ENCODE results near the gene DEFB123. TPM values are rescaled to one million over a fixed set of nuclear protein-coding genes. Genes with fewer than 3 reads are reported as not detected.
A peak's percentile ranks its signal among the peaks of the same experiment; 100 is the strongest.

DEFB123 gene
- total RNA-seq, 4 donors from 2014 or later = not detected

DNA sequence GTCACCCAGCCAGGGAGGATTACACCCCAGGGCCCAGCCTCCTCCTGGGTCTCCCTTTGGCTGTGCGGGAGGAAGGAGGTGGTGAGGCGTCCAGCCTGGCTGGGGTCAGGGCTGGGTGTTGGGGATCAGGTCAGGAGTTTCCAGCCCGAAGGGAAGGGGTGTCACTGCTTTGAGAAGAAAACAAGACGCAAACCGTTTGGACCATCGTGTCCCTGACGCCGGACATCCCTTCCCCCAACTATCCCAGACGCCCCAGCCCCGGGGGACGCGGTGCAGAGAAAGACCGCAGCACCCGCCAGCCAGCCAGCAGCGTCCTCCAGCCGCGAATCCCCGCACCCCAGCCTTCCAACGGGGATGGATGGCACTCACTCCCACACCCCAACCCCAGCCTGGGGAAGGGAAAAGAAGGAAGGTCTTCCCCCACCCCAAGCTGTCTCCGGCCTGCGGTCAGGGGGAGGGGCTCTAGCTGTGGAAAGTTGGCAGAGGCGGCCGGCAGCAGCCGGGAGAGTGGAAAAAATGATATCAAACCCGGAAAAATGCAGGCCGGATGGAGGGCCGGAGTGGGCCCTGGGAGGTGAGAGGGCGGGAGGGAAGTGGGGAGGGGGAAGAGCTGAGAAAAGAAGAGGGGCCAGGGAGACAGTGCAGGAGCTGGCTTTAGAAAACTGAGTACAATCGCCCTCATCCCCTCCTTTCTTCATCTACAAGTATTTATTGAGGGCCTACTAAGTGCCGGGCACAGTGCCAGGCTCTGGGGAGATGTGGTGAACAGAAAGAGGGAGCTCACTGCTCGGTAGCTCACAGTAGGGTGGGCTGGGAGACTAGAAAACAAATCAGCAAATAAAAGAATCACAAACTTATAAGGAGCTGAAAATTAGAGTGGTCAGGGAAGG lies 45.3 kb downstream of the DEFB123 start:
- H3K4me3 ChIP-seq = peak overlapping the region; percentile 23 to 25
- intact Hi-C loops (cut with DNase I; ENCODE audit: low total_unique reads) = no loop called here

GRCh38 chr20:31488115-31488514 lies 47.7 kb downstream of the DEFB123 start:
- intact Hi-C loops (cut with DNase I; ENCODE audit: low total_unique reads) = no loop called here
- TF ChIP-seq POLR2A (IDR thresholded peaks at IDR 0.05) = no peak
- no peak for TF ChIP-seq CTCF (IDR thresholded peaks at IDR 0.05)
- no peaks in the 10 kb centered on the region for H3K4me1 ChIP-seq
- no peaks in the 10 kb centered on the region for H3K36me3 ChIP-seq
- peak overlapping the region; percentile 24 to 48 for H3K27ac ChIP-seq
- no peaks in the 10 kb centered on the region for H3K9me3 ChIP-seq
- peak in 1 of 2 donors; percentile 24 for DNase-seq
- H3K4me3 ChIP-seq = no peak overlapping the region
- H3K27me3 ChIP-seq = no peaks in the 10 kb centered on the region

More for the DNA sequence above, 45.3 kb downstream of the DEFB123 start:
- Histone ChIP-seq H3K27me3 (no peaks in the 10 kb centered on the region), H3K4me1 (no peaks in the 10 kb centered on the region), H3K9me3 (no peaks in the 10 kb centered on the region), H3K36me3 (no peaks in the 10 kb centered on the region), H3K27ac (peak overlapping the region; percentile 79 to 94)
- TF ChIP-seq CTCF (IDR thresholded peaks at IDR 0.05) (no peak), POLR2A (IDR thresholded peaks at IDR 0.05) (peak; percentile 14 to 15)
- peak; percentile 73 to 86 for DNase-seq

GRCh38 chr20:31489152-31489551 lies 48.7 kb downstream of the DEFB123 start:
- H3K27ac ChIP-seq = no peak overlapping the region
- intact Hi-C loops (cut with DNase I; ENCODE audit: low total_unique reads) = no loop called here
- H3K9me3 ChIP-seq = no peaks in the 10 kb centered on the region
- H3K4me3 ChIP-seq = no peak overlapping the region
- DNase-seq = no peak
- no peaks in the 10 kb centered on the region for H3K36me3 ChIP-seq
- TF ChIP-seq CTCF (IDR thresholded peaks at IDR 0.05) (no peak), POLR2A (IDR thresholded peaks at IDR 0.05) (no peak)
- H3K27me3 ChIP-seq = no peaks in the 10 kb centered on the region
- no peaks in the 10 kb centered on the region for H3K4me1 ChIP-seq

DNA sequence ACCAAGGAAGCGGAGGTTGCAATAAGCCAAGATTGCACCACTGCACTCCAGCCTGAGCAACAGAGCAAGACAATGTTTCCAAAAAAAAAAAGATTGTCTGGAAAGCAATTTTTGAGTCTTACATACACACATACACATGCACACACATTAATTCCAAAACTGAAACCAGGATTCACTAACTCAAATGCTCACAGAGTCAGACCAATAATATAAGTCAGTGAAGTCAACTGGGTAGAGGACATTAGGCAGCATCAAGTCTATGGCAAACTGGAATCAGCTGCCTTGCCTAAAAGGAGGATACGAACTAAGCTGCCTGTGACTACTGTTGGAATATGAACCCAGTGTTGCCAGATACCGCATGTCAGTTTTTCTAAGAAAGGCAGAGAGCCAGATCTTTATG lies 50.3 kb downstream of the DEFB123 start:
- intact Hi-C loops (cut with DNase I; ENCODE audit: low total_unique reads) = no loop called here
- Histone ChIP-seq H3K4me1 (no peaks in the 10 kb centered on the region), H3K9me3 (no peaks in the 10 kb centered on the region), H3K27ac (no peak overlapping the region), H3K4me3 (no peak overlapping the region), H3K27me3 (no peaks in the 10 kb centered on the region), H3K36me3 (no peaks in the 10 kb centered on the region)
- DNase-seq = no peak
- TF ChIP-seq POLR2A (IDR thresholded peaks at IDR 0.05) (no peak), CTCF (IDR thresholded peaks at IDR 0.05) (no peak)

DNA sequence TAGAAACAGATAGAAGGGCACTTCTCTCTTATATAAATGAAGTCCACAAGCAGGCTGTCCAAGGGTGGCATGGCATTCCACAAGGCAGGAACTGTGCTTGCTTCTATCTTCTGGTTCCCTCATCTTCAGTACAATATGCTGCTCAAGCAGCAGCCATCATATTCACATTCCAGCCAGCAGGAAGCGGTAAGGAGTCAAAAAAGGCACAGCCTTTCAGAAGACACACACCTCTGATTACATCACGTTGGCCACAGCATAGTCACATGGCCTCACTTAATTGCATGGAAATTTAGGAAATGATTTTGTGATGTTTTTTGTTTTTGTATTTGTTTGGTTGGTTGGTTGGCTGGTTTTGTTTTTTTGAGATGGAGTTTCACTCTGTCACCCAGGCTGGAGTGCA lies 53.7 kb downstream of the DEFB123 start:
- DNase-seq = peak in 1 of 2 donors; percentile 57
- no peaks in the 10 kb centered on the region for H3K36me3 ChIP-seq
- no peak overlapping the region for H3K27ac ChIP-seq
- peak in 3 of 4 experiments; percentile 16 to 34 (median 18) for TF ChIP-seq CTCF (IDR thresholded peaks at IDR 0.05)
- no peak for TF ChIP-seq POLR2A (IDR thresholded peaks at IDR 0.05)
- no peaks in the 10 kb centered on the region for H3K9me3 ChIP-seq
- peaks cover 0 to 6% of the 10 kb centered on the region in 2 donors for H3K4me1 ChIP-seq
- intact Hi-C loops (cut with DNase I; ENCODE audit: low total_unique reads) = no loop called here
- H3K27me3 ChIP-seq = no peaks in the 10 kb centered on the region
- no peak overlapping the region for H3K4me3 ChIP-seq

Measured in uterus (tissue), 4 donors.